GM21390 (cell line): Measurements from ENCODE around the gene STIL.

ENCODE experiments used
- ATAC-seq: cut with Tn5 transposase; IDR thresholded peaks from one replicate; pipeline ENCODE4 v1.9.1; 2021; ENCODE audit not compliant: unreplicated experiment

STIL gene

GRCh38 chr1:47238935-47239592, 74.9 kb downstream of the STIL start:
- ATAC-seq, result no peak

- no peak for ATAC-seq
These were observed 78.1 kb downstream of the STIL start for GRCh38 chr1:47235806-47236205.

- ATAC-seq, result no peak
These were observed 78.7 kb downstream of the STIL start for GRCh38 chr1:47235241-47235681.

GRCh38 chr1:47233186-47233585, 80.8 kb downstream of the STIL start:
- no peak for ATAC-seq

- no peak for ATAC-seq
These were observed 81.6 kb downstream of the STIL start, which contains the start of gene TAL1 for GRCh38 chr1:47232187-47232874. TAL1 (minus strand) TSS chr1:47232225; CDS start chr1:47225888, 6,337 bp downstream.

GRCh38 chr1:47231301-47232186, 82.4 kb downstream of the STIL start:
- no peak for ATAC-seq

GRCh38 chr1:47230692-47231300, 83.2 kb downstream of the STIL start:
- ATAC-seq, result no peak

GRCh38 chr1:47229886-47230691, 83.9 kb downstream of the STIL start:
- no peak for ATAC-seq

GRCh38 chr1:47229031-47229885, 84.7 kb downstream of the STIL start:
- no peak for ATAC-seq

GRCh38 chr1:47228644-47229030, 85.3 kb downstream of the STIL start:
- no peak for ATAC-seq

GRCh38 chr1:47227341-47228232, 86.4 kb downstream of the STIL start:
- no peak for ATAC-seq

GRCh38 chr1:47226839-47227215, 87.1 kb downstream of the STIL start:
- no peak for ATAC-seq

- ATAC-seq, result no peak
These were observed 87.7 kb downstream of the STIL start for GRCh38 chr1:47226121-47226838.

- no peak for ATAC-seq
These were observed 88.4 kb downstream of the STIL start for GRCh38 chr1:47225430-47226100.

- ATAC-seq, result no peak
These were observed 89.1 kb downstream of the STIL start for GRCh38 chr1:47224676-47225399.

- no peak for ATAC-seq
These were observed 89.8 kb downstream of the STIL start for GRCh38 chr1:47223921-47224675.
